Measurements from ENCODE around the gene PMP22. TPM values are rescaled to one million over a fixed set of nuclear protein-coding genes. Genes with fewer than 3 reads are reported as not detected.

Gene PMP22
- total and polyA plus RNA-seq, 2 of the 13 experiments (the other 11 are each of a cell fraction or from before 2014, with no cell fraction given) = 5.7 to 6.2 TPM

- ChIA-PET POLR2A (no interaction called here), CTCF (ENCODE audit: low intra/inter-chr PET ratio, low total read pairs) (no interaction called here)
- no peaks in the 10 kb centered on the region for H3K79me2 ChIP-seq (ENCODE audit: insufficient read depth, low read length)
- H3K9me3 ChIP-seq (ENCODE audit: low read length) = no peaks in the 10 kb centered on the region
- TF ChIP-seq CENPBD1 (CRISPR knock-in tag; IDR thresholded peaks at IDR 0.05; ENCODE audit: borderline replicate concordance, low read depth) (no peak), ATF6 (CRISPR knock-in tag; conservative IDR thresholded peaks at IDR 0.05) (no peak), ZNF160 (CRISPR knock-in tag; IDR thresholded peaks at IDR 0.05) (no peak), EED (CRISPR knock-in tag; IDR thresholded peaks at IDR 0.05) (no peak), NONO (IDR thresholded peaks at IDR 0.05) (no peak), NONO (CRISPR knock-in tag; conservative IDR thresholded peaks at IDR 0.05) (no peak), ZBTB21 (CRISPR knock-in tag; IDR thresholded peaks at IDR 0.05) (no peak), ZC3H4 (CRISPR knock-in tag; IDR thresholded peaks at IDR 0.05; ENCODE audit: borderline replicate concordance) (no peak), RARG (CRISPR knock-in tag; IDR thresholded peaks at IDR 0.05; ENCODE audit: low read depth) (no peak), NFRKB (IDR thresholded peaks at IDR 0.05) (no peak), IKZF4 (CRISPR knock-in tag; IDR thresholded peaks at IDR 0.05; ENCODE audit: borderline replicate concordance, low read depth, not compliant biosample characterization) (no peak), REST (IDR thresholded peaks at IDR 0.05; ENCODE audit: borderline replicate concordance in 1 of 2, low read depth in 1 of 2, low read length in 2 of 2) (no peak), ZNF720 (CRISPR knock-in tag; IDR thresholded peaks at IDR 0.05) (no peak), ZNF75D (CRISPR knock-in tag; IDR thresholded peaks at IDR 0.05; ENCODE audit: borderline replicate concordance) (no peak)
- TF ChIP-seq, protein P1, sequence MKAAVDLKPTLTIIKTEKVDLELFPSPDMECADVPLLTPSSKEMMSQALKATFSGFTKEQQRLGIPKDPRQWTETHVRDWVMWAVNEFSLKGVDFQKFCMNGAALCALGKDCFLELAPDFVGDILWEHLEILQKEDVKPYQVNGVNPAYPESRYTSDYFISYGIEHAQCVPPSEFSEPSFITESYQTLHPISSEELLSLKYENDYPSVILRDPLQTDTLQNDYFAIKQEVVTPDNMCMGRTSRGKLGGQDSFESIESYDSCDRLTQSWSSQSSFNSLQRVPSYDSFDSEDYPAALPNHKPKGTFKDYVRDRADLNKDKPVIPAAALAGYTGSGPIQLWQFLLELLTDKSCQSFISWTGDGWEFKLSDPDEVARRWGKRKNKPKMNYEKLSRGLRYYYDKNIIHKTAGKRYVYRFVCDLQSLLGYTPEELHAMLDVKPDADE (CRISPR knock-in tag; IDR thresholded peaks at IDR 0.05) = no peak
- no peak overlapping the region for H2AFZ ChIP-seq (ENCODE audit: low read length)
- H3K36me3 ChIP-seq (replicated peaks in 1 of 2; ENCODE audit: control insufficient read depth in 1 of 2, insufficient read depth in 2 of 2, low read length in 2 of 2) = no peaks in the 10 kb centered on the region
- no peak overlapping the region for H3K9ac ChIP-seq (ENCODE audit: insufficient read depth, low read depth, low read length)
- 76% methylated on average over 3 of the region's 3 CpGs for WGBS (ENCODE audit: low lambda C conversion rate)
- H3K4me1 ChIP-seq (ENCODE audit: insufficient read depth, low read length) = peaks cover 27% of the 10 kb centered on the region
- no peak overlapping the region for H3K27ac ChIP-seq (ENCODE audit: extremely low read length, insufficient read depth, low read length)
- FAIRE-seq = no peak
- no peaks in the 10 kb centered on the region for H3K27me3 ChIP-seq (ENCODE audit: control insufficient read depth in 1 of 2, insufficient read depth in 2 of 2, low read length in 2 of 2)
- intact Hi-C loops (cut with micrococcal nuclease; ENCODE audit: unreplicated experiment) = no loop called here
- no peak overlapping the region for H3K4me3 ChIP-seq (replicated peaks in 1 of 3; ENCODE audit: insufficient read depth in 1 of 3, low read depth in 2 of 3, low read length in 3 of 3)
- H4K20me1 ChIP-seq (ENCODE audit: insufficient read depth, low read length) = no peaks in the 10 kb centered on the region
- BruUV-seq (replicated peaks) = no TSS peak
- in situ Hi-C loops (cut with HindIII; ENCODE audit: extremely low pct_ligation_motif_present, low pct_unique_long_range_greater_than_20kb) = no loop called here
- no peak for ATAC-seq
- no peak overlapping the region for H3K4me2 ChIP-seq (ENCODE audit: low read depth, low read length)
- no peak for DNase-seq (ENCODE audit: low spot score)
These were observed 25.6 kb downstream of the PMP22 start for GRCh38 chr17:15239491-15239890.

Data from HepG2 (cell line).